SJCRH30 (cell line): ENCODE results near the gene PTK6. TPM values are rescaled to one million over a fixed set of nuclear protein-coding genes. Genes with fewer than 3 reads are reported as not detected.
"Not testable (repeated sequence)": the region's sequence is repeated elsewhere in the genome, so short reads cannot be mapped to it uniquely, and the experiment has no call there.

Experiments
- DNase-seq, 2 experiments: peaks; one replicate each; pipeline ENCODE4 v3.0.0-alpha.2; 2015 to 2020
- H3K27ac ChIP-seq: fragments of 250-450 bp; sonication (Bioruptor Pico); 2 replicates; pipeline ENCODE4 v1.5.1; 2020; ENCODE audit warnings: mild to moderate bottlenecking, moderate library complexity
- H3K27me3 ChIP-seq: fragments of 250-450 bp; sonication (Bioruptor Pico); 2 replicates; pipeline ENCODE4 v1.5.1; 2020; ENCODE audit warnings: mild to moderate bottlenecking, moderate library complexity
- H3K36me3 ChIP-seq: fragments of 250-450 bp; sonication (Bioruptor Pico); 2 replicates; pipeline ENCODE4 v1.5.1; 2020; ENCODE audit warnings: mild to moderate bottlenecking, moderate library complexity
- H3K4me1 ChIP-seq: fragments of 250-450 bp; sonication (Bioruptor Pico); 2 replicates; pipeline ENCODE4 v1.5.1; 2020; ENCODE audit warnings: mild to moderate bottlenecking, moderate library complexity
- H3K4me3 ChIP-seq: fragments of 250-450 bp; sonication (Bioruptor Pico); 2 replicates; pipeline ENCODE4 v1.5.1; 2020; ENCODE audit warnings: mild to moderate bottlenecking, moderate library complexity
- H3K9me3 ChIP-seq: fragments of 250-450 bp; sonication (Bioruptor Pico); replicated peaks from 2 replicates; pipeline ENCODE4 v1.5.1; 2020; ENCODE audit warnings: mild to moderate bottlenecking, moderate library complexity
- total RNA-seq: library from RNA; depleted of rRNA; stranded (reverse); fragments of >200 nt; shearing (Covaris generic); gene quantifications from 2 replicates; pipeline ENCODE4 v1.2.3, GENCODE V29; 2014

Gene PTK6
- total RNA-seq, 1 experiment from 2014 or later, result 1.4 TPM

DNA sequence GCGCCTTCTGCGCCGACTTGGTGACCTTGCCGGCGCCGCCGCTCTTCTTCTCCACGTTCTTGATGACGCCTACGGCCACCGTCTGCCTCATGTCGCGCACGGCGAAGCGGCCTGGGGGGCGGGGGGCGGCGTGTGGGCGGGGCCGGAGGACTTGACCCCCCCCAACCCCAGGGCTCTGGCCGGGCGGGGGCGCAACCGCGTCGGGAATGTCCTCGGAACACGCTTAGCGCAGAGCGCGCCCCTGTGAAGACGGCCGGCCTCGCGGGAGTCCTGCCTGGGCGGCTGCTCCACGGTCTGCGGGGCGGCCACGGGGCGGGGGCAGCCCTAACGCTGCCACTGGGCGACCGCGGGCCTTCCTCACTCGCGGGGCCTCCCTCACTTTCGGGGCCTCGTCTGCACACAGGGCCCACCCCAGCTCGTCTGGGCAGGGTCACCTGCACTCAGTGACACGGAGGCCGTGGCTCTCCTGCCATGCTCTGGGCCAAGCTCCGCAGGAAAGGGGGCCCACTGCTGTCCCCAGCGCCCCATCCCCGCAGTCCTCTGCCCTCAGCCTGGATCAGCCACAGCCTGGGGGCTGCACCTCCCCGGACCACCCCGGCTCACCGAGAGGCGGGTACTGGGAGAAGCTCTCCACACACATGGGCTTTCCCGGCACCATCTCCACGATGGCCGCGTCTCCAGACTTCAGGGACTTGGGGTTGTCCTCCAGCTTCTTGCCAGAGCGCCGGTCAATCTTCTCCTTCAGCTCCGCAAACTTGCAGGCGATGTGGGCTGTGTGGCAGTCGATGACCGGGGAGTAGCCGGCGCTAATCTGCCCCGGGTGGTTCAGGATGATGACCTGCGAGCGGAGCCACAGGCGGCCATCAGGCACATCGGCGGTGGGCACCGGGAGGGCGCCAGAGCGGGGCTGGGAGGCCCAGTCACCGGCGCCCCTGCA lies 48.6 kb downstream of the PTK6 start:
- H3K9me3 ChIP-seq, result no peaks in the 10 kb centered on the region
- no peak overlapping the region for H3K27ac ChIP-seq
- peaks cover 19% of the 10 kb centered on the region; the same call in 1 of the 2 replicates for H3K27me3 ChIP-seq
- peaks cover 8% of the 10 kb centered on the region for H3K4me1 ChIP-seq
- H3K4me3 ChIP-seq, result no peak overlapping the region
- no peaks in the 10 kb centered on the region for H3K36me3 ChIP-seq
- DNase-seq, result no peak

DNA sequence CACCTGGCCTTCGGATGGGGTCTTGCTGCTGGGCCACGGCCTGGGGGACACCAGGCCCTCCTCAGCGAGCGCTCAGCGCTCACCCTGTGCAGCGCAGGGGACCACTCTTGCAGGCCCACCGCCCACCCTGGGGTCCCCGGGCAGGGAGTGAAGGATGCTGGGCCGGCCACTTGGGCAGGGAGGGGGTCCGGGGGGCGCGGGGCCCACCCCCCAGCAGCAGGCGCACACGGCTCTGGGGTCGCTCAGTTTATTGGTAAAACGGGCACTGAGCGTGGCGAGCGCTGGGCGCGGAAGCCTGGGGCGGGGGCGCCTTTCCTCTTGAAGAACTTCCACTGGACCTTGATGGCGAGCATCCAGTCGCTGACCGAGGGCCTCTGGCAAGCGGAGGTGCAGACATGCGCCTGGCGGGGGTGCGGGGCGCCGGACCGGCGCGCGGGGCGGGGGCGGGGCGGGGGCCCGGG lies 49.4 kb downstream of the PTK6 start:
- H3K4me1 ChIP-seq, result peaks cover 16% of the 10 kb centered on the region
- H3K9me3 ChIP-seq, result no peaks in the 10 kb centered on the region
- no peak for DNase-seq
- no peak overlapping the region for H3K27ac ChIP-seq
- no peaks in the 10 kb centered on the region for H3K36me3 ChIP-seq
- no peak overlapping the region for H3K4me3 ChIP-seq
- H3K27me3 ChIP-seq, result peaks cover 21% of the 10 kb centered on the region; the same call in 1 of the 2 replicates

DNA sequence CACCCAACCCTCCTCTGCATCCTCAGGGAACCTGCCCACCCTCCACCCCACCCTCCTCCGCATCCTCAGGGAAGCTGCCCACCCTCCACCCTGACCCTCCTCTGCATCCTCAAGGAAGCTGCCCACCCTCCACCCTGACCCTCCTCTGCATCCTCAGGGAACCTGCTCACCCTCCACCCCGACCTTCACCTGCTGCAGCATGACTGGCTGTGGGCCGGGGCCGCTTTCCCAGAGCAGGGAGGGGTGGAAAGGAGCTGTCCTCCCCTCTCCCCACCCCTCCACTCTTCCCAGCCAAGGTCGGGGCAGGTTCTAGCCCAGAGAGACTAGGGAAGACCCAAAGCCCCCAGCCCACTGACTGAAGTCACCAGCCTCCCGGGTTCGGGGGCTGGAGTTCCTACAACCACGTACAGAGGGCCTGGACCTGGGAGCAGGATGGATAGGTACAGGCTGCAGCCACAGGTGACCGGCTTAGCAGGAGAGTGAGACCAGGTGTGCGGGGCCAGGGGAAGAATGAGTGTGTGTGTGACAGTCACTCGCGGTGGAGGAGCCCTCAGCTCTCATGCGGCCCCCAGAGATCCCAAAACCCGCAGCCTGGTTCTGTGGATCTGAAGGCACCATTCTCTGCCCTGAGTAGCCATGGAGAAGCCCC lies 49.9 kb downstream of the PTK6 start:
- Histone ChIP-seq H3K27ac (no peak overlapping the region), H3K36me3 (no peaks in the 10 kb centered on the region), H3K9me3 (no peaks in the 10 kb centered on the region), H3K4me1 (peaks cover 18% of the 10 kb centered on the region), H3K27me3 (peaks cover 27% of the 10 kb centered on the region; the same call in 1 of the 2 replicates), H3K4me3 (no peak overlapping the region)
- no peak for DNase-seq

DNA sequence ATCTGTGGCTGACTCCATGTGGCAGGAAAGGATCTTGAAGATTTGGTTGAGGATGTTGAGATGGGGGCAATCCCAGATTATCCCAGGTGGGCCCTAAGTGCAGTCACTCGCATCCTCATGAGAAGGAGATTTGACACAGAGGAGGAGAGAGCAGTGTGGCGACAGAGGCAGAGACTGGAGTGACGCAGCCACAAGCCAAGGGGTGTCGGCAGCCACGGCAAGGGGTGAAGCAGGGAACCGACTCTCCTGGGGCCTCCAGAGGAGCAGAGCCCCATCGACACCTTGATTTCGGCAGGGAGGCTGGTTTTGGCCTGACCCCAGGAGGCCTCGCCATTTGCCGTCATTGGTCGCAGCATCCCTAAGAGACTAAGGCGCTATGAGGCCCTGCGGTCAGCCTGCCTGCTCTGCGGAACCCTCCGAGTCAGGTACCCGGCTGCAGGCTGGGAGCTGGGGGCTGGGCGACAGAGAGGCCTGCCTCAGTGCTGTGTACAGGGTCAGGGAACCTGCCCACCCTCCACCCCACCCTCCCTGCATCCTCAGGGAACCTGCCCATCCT lies 50.8 kb downstream of the PTK6 start:
- Histone ChIP-seq H3K27ac (no peak overlapping the region), H3K27me3 (peaks cover 36% of the 10 kb centered on the region)

DNA sequence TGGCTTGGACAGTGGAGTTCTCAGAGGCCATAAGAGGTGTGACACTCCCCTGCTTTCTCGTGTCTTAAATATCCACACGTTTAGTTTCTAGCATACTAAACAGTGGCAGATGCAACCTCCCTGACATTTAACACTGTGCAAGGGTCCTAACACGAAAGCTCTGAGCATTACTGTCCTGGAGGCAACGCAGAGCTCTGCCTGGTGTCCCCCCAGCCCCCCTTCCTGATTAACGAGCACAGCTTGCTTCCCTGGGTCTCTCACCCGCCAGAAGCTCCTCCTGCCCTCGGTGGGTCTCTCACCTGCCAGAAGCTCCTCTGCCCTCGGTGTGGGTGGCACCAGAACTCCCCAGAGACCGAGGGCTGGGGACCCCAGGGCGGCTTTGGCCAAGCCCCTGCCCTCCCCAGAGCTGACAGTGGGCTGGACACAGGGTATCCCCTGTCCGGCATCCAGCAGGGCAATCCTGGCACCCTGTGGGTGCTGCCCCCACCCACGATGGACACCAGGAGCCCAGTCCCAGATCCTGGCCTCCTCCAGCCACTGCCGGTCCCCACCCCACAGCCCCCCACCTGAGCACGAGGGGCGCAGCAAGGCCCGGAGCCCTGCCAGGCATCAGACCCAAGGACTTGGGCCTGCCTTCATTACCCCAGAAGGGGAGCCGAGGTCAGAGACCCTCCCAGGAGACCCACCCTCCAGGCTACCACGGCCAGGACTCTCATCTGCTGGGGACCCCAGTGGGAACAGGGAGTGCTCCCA lies 52.3 kb downstream of the PTK6 start:
- Histone ChIP-seq H3K27me3 (peaks cover 34% of the 10 kb centered on the region), H3K36me3 (no peaks in the 10 kb centered on the region), H3K4me3 (no peak overlapping the region), H3K27ac (no peak overlapping the region), H3K4me1 (peaks cover 18% of the 10 kb centered on the region), H3K9me3 (no peaks in the 10 kb centered on the region)
- DNase-seq, result no peak

More for the DNA sequence above, 50.8 kb downstream of the PTK6 start:
- Histone ChIP-seq H3K4me1 (peaks cover 18% of the 10 kb centered on the region), H3K4me3 (no peak overlapping the region), H3K36me3 (no peaks in the 10 kb centered on the region), H3K9me3 (no peaks in the 10 kb centered on the region)
- DNase-seq, result no peak

DNA sequence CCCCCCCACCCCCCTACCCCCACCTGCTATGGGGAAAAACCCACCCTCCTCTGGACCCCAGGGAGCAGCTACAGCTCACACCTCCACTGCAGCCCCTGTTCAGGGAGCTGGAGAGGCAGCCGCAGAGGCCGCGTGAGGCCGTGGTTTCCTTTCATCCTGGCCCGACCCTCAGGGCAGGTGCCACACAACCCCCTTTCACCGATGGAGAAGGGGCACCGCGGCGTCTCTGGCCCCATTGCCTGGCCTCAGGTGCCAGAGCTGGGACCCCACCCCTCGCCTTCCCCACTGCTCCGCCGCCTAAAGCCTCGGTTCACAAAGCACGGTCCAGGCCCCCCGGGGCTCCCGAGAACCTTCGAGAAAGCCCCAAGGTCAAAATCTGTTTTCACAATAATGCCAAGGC lies 52.9 kb downstream of the PTK6 start:
- no peaks in the 10 kb centered on the region for H3K36me3 ChIP-seq
- H3K27ac ChIP-seq, result no peak overlapping the region
- H3K27me3 ChIP-seq, result peaks cover 35% of the 10 kb centered on the region
- no peak overlapping the region for H3K4me3 ChIP-seq
- no peaks in the 10 kb centered on the region for H3K9me3 ChIP-seq
- peaks cover 18% of the 10 kb centered on the region for H3K4me1 ChIP-seq
- no peak for DNase-seq

DNA sequence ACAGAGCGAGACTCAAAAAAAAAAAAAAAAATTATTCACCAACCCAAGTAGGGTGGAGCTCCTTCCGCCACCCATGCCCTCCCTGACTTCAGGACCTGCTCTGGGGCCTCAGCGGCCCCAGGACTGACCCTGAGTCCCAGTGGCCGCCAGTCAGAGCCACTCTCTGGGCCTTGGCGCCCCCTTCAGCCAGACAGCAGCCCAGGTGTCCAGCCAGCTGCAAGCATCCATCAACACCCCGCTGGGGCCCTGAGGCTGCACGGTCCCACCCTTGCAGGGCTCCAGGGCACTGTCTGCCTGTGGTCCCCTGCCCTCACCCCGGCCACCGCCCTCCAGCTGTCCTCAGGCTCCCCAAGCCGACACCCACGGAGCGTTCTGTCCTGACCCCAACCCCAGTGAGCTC lies 53.3 kb downstream of the PTK6 start:
- H3K9me3 ChIP-seq, result no peaks in the 10 kb centered on the region

DNA sequence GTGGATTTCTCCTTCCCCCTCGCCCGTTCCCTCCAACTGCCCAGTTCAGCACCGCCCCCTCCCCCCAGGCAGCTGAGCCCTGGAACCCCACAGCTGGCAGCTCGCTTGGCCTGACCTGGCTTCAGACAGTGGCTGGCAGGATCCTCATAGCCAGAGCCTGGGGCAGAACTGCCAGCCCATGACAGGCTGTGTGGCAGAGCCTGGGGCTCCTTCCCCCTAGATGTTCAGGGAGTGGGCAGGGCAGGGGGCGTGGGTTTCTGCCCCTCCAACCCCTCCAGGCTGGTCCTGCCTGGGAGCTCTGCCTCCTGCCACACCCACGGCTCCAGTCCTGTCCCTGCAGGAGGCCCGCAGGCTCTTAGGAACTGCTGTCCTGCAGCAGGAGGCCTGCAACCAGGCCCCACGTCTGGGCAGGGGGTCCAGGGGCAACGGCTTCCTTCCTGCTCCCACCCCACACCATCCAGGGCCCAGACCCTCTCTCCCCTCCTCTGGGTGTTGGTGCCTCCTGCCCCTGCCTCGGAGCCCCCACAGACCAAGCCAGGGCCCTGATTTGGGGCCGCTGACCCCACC lies 55.1 kb downstream of the PTK6 start:
- no peak for DNase-seq
- H3K9me3 ChIP-seq, result no peaks in the 10 kb centered on the region
- peaks cover 41% of the 10 kb centered on the region for H3K27me3 ChIP-seq
- H3K36me3 ChIP-seq, result no peaks in the 10 kb centered on the region
- H3K4me3 ChIP-seq, result no peak overlapping the region
- H3K4me1 ChIP-seq, result peaks cover 18% of the 10 kb centered on the region
- no peak overlapping the region for H3K27ac ChIP-seq

More for the DNA sequence above, 53.3 kb downstream of the PTK6 start:
- Histone ChIP-seq H3K27ac (no peak overlapping the region), H3K36me3 (no peaks in the 10 kb centered on the region), H3K4me3 (no peak overlapping the region), H3K4me1 (peaks cover 18% of the 10 kb centered on the region), H3K27me3 (peaks cover 37% of the 10 kb centered on the region)
- DNase-seq, result peak; percentile 81 to 84

DNA sequence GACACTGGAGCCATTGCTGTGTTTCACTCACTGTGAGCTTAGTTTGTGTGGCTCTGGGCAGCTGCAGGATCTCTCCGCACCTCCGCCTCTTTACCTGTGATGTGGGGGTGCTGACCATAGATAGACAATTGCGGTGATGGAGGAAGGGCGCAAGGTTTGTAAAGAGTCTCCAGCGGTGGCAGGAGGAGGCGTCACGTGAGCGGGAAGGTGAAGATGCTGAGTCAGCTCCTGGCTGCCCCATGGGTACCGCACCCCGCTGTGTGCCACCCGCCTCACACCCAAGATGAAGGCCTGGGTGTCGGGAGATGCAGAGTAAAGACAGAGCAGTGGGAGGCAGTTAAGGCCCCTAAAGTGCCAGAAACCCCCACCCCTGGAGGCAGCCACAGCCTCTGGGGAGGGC lies 55.7 kb downstream of the PTK6 start:
- Histone ChIP-seq H3K9me3 (no peaks in the 10 kb centered on the region), H3K27me3 (peaks cover 46% of the 10 kb centered on the region), H3K4me1 (peaks cover 18% of the 10 kb centered on the region), H3K27ac (no peak overlapping the region), H3K4me3 (no peak overlapping the region), H3K36me3 (no peaks in the 10 kb centered on the region)
- no peak for DNase-seq

DNA sequence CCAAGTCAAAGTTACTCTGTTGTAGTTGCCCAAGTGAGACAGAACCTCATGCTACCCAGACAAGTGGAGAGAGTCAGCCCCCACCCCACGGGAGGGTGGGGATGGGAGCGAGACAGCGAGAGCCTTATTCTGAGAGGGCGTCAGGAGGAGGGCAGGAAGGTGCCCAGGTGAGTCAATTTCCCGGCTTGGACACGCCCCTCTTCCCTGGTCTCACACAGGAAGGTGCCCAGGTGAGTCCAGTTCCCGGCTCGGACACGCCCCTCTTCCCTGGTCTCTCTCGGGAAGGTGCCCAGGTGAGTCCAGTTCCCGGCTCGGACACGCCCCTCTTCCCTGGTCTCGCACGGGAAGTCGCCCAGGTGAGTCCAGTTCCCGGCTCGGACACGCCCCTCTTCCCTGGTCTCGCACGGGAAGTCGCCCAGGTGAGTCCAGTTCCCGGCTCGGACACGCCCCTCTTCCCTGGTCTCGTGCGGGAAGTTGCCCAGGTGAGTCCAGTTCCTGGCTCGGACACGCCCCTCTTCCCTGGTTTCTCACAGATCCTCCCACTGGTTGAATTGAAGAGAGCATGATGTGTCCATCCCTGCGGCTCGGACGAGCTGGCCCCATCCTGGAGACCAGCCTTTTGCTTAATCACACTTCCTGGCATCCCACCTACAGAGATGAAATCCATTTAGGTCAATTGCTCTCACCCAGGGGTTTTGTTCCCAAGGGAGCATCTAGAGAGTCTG lies 57.3 kb downstream of the PTK6 start:
- not testable (repeated sequence) for DNase-seq, H3K36me3 ChIP-seq, H3K27ac ChIP-seq, H3K9me3 ChIP-seq, H3K4me3 ChIP-seq
- H3K4me1 ChIP-seq, result peaks cover 18% of the 10 kb centered on the region
- H3K27me3 ChIP-seq, result peaks cover 50% of the 10 kb centered on the region

DNA sequence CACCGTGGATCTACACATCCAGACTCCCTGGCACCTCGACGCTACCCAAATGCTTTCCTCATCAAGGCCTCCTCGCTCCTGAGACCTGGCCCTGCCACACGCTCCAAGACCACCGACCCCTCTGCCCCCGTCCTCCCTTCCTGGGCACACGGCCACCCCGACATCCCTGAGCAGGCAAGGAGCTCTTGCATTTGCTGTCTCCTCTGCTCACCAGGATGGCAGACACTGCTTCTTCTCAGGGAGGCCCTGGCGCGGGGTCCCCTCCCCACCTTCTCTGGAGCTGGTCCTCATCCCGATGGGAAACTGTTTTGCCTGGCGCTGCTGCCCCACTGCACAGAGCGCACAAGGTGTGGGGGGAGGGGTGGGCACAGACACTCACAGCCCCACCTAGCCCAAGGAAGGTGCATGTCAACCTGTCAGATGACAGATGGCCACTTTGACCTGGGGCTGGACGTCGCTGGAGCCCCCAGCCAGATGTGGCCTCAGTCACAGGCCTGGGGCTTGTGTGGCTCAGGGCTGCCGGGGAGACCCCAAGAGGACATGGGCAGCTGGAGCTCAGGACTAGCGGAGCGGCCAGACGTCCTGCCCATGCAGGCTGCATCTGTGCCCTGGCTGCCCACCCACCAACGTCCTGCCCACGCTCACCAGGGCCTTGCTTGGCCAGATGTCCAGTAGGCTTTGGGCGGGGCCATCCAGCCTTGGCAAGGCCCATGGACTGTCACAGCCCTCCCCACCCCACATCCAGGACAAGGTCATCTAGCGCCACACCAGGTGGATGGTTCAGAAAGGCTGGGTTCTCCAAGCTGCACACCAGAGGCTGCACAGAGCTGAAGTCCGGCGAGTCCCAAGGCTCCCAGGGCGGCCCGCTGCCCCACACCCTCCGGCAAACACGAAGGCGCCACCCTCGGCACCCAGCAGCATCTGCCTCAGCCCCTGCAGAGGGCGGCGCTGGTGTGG lies 58.6 kb downstream of the PTK6 start:
- H3K27me3 ChIP-seq, result peaks cover 55% of the 10 kb centered on the region
- H3K36me3 ChIP-seq, result no peaks in the 10 kb centered on the region
- H3K4me3 ChIP-seq, result no peak overlapping the region
- H3K4me1 ChIP-seq, result peaks cover 10% of the 10 kb centered on the region
- no peak overlapping the region for H3K27ac ChIP-seq
- no peak for DNase-seq
- no peaks in the 10 kb centered on the region for H3K9me3 ChIP-seq
